IPS DF 19.7 (cell line): ENCODE measurements around the gene GALNTL6.

Experiments used
- DNase-seq: peaks from one replicate; pipeline ENCODE4 v3.0.0-alpha.2; 2013; ENCODE audit warnings: low read depth, low spot score

Gene GALNTL6

DNA sequence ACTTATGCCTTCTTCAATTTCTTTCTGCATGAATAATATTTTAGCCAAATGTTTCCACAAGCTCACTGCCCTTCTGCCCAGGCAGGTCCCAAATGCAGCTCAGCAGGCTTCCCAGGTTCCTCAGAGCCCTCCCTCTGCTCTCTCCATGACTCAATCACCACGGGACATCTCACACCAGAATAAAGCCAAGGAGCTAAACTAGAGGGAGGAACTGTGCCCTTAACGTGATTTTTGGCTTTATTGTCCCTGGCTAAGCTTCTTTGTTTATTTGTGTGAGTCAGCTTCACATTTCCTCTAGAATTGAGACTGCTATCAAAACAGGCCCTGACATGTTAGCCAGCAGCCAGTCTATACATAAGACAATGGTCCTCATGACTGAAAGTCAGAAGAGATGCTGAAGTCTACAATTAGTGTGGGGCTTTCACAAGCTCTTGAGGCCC, 1169.0 kb downstream of the GALNTL6 start:
- DNase-seq = no peak

DNA sequence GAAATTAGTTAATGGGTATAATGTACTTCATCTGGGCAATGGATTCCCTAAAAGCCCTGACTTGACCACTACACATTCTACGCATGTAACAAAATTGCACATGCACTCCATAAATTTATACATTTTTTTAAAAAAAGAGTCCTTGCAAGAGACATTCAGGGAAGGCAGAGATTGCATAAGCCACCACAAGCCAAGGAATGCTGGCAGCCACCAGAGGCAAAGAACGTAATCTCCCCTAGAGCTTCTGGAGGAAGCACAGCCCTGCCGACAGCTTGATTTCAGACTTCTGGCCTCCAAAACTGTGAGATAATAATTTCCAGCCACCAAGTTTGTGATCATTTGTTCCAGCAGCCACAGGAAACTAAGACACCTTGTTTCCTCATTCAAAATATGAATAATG, 1169.8 kb downstream of the GALNTL6 start:
- no peak for DNase-seq

DNA sequence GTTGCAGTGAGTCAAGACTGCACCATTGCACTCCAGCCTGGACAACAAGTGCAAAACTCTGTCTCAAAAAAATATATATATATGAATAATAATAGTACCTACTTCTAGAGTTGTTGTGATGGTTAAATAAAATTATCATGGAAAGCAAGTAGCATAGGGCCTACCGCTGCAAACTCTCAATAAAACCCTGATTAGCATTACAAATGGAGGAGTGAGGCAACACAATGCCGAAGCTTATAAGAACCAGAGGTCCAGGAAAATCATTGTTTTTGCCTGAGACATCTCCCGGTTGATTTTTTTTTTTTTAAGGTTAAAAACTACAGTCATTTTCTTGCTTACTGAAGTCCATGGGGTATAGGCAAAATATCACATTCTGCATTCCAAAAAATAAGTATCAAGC, 1170.4 kb downstream of the GALNTL6 start:
- DNase-seq = no peak

DNA sequence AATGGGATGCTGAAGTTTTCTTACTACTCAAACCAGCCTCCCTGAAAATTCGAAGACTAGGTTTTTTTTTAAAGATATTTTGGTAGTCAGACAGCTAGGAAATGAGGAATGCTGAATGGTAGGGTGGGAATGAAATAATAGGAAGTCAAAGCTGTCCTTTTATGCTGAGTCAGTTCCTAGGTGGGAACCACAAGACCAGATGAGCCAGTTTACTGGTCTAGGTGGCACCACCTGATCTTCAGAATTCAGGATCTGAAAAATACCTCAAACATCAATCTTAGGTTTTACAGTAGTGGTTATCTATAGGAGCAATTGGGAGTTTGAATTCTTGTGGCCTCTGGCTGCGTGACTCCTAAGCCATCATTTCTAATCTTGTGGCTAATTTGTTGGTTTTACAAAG, 1172.3 kb downstream of the GALNTL6 start:
- DNase-seq = no peak

DNA sequence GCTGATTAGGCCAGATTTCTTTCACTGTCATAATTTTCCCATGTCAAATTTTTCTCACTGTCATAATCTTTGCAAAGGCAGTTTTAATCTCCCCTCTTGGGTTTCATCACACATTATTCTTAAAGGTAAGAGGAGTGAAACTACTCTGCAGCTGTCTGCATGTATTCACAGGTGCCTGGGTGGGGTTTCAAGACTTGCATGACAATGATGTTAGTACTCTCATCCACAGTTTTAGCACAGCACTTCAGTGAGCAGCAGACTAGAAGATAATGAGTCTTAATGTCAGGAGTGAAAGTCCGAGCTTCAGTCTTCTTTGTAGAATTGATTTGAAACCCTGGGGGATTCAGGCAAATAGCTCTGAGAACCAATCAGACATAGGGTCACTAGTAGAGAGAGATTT, 1172.9 kb downstream of the GALNTL6 start:
- no peak for DNase-seq

DNA sequence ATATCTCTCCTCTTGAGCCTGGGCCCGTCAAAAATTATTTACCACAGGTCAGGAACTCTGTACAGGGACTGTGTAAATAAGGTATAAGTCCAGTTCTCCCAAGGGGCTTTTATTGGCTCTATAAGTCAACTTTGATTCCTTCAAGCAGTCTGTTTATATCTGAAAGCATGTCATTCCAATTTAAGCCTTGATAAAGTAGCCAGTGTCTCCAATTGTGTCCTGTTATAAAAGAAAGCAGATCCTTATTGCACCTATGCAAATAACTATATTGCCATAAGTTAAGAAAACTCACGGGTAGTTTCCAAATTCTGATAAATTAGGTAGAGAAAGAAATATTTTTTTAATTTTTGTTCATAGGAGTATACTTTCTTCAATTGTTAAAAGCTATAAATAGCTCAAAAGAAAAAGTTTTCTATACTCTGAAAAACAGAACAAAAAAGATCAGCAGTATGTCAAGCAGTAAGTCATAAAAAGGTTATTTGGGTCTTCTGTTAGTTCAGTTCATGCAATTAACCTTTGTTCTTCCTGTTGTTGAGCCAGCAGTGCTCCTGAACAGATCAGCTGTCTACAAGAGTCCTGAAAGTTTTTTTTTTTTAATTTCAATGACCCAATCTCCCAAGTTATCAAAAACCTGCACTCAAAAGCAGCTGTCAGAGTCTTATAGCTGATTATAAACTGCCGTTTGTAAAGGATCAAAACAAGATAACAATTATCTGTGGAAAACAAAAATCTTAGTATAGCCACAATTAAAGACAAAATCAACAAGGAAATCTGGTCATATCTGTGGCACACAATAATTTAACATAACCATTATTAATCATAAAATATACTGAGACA, 1177.0 kb downstream of the GALNTL6 start:
- no peak for DNase-seq

DNA sequence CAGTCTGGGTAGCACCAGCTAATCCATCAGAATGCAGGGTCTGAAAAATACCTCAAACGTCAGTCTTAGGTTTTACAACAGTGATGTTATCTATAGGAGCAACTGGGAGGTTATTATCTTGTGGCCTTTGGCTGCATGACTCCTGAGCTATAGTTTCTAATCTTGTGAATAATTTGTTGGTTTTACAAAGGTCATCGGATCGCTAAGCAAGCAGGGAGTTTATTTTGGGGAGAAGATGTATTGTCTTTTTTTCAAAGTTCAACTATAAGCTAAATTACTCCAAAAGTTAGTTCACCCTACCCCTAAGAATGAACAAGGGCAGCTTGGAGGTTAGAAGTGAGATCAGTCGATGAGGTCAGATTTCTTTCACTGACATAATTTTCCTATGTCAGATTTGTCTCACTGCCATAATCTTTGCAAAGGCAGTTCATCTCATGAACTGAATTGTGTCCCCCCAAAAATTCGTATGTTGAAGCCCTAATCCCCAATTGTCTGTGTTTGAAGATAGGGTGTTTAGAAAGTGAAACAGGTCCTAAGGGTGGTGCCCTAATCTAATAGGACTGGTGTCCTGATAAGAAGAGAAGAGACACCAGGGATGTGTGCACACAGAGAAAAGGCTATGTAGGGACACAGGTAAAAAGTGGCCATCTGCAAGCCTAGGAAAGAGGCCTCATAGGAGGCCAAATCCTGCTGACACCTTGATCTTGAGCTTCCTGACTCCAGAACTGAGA, 1179.6 kb downstream of the GALNTL6 start:
- DNase-seq = no peak

DNA sequence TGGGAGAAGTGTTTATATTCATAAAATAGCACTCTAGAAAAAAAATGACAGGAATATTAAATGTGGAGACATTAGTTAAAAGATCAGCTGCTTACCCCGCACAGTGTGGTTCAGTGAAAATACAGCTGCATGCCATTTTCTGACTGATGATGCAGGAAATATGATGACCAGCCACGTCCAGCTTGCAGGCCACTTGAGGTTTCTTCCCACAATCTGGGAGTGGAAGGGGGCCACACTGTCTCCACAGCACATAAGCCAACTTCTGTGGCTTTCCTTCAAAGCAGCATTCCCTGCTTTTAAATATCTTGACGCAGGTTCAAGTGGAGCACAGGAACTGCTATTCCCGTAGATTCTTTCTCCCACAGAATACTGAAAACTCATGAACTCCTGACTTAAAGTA, 1182.0 kb downstream of the GALNTL6 start:
- DNase-seq = no peak

DNA sequence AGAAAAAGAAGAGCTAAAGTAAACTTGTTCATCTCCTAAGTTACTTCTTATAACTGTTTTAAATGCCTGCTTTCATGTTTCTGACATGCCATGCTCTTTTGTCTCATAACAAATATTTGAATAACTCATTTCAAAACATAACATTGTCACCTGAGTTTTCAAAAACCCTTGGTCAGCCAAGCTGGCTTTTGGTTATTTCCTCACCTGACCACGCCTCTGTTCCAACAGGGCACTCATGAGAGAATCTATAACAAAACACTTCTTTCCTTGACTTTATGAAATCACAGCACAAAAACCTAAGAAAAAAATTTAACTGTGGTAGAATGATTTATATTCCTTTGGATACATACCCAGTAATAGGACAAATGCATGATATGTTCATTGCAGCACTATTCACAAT, 1182.5 kb downstream of the GALNTL6 start:
- DNase-seq = no peak

DNA sequence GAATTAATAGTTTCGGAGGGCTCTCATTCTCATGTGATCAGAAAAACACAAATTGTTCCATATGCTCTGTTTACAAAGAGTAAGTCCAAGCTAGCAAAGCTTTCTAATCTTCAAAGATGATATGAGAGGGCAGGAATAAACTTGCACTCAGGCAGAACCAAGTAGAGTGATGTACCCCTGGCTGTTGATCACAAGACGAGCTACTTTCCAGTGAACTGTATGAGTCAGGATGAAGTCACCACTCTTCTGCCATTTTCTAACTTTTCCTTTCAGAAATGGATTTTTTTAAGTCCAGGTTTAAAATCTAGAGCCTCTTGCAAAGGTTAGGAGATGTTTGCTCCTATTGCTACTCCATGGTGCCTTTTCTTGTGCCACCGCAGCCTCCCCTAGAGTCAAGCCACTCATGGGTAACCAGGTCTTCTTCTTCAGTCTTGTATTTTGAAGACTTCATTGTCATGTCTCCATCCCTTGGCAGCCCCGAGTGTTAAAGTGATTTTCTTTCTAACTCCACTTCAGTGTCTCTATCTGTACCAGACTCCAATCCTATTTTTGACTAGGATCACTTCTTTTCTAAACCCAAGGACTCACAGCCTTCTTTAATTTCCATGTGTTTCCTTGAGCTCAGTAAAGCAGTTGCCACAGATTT, 1183.5 kb downstream of the GALNTL6 start:
- no peak for DNase-seq

DNA sequence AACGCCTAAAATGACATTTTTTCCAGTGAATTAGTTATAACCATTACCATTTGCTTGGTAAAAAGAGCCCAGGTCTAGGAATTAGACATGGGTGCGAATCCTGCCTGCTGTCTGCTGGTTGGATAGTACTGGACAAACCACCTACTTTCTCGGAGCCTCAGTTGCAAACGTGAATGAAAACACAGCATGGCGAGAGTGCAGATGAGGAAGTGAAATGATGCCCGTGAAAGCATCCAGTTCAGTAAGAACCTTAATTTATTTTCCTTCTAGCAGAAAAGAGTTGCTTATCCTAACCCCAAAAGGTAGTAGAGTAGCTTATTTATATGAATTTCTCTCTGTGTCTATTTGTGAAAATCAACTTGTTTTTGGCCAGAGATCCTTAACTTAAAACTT, 1184.0 kb downstream of the GALNTL6 start:
- DNase-seq = no peak

DNA sequence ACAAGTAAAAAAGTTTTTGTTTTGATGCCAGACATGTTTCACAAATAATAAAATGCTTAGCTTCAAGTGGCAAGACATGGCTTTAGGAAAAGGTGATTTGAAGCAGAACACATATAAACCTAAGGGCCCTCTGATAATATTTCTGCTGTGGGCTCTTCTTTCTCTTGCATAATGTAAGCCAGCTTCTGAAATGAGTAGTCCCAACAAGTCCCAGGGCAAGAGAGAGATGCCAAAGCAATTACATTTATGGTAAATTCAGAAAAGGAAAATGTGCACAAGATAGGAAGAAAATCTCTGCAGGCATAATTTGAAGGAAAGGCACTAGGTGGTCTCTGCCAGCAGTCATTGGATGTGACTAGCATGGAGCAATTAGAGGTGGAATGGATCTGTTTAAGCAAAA, 1184.7 kb downstream of the GALNTL6 start:
- no peak for DNase-seq

DNA sequence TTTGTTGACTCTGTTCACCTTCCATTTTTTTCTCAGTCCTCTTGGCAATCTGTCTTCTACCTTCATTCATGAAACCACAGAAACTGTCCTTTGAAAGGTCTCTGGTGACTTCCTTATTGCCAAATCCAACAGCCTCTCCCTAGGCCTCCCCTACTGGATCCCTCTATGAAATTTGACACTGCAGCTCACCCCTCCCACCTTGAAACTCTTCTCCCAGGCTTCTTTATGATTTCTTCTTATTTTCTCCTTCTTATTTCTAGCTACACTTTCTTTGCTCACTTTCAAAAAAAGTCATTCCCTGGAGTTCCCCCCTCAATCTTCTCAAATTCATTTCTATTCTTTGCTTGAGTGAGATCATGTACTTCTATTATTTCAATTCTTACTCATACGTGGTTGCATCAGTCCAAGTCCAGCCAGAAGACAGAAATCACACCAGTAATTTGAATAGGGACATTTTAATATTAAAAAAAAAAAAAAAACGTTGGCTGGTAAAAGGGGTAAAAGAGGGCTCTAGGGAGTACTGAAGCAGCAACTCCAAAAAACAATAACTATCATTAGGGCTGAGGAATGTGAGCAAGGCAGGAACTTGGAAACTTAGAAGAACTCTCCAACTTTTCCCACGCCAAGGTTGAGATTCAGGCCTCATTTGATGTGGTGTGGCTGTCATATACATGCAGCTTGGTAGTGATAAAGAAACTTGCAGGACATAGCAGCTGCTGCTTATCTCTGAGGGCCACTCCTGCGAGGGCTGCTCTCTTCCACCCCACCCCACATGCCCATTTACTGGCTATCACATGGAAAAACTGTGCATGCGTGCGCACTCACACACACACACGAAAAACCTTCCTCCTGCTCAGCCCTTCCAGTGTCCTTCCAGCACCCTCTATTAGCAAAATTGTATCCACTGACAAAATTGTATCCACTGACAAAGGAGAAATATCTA, 1185.6 kb downstream of the GALNTL6 start:
- DNase-seq = no peak

DNA sequence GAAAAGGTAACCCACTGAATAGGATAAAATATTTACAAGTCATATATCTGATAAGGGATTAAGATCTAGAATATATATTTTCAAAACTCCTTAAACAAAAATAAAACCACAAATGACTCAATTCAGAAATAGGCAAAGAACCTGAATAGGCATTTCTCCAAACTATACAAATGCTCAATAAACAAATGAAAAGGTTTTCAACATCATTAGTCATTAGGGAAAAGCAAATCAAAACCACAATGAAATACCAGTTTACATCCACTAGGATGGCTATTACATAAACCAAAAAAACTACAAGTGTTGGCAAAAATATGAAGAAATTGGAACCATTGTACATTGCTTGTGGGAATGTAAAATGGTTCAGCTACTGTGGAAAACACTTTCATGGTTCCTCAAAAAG, 1188.4 kb downstream of the GALNTL6 start:
- no peak for DNase-seq

DNA sequence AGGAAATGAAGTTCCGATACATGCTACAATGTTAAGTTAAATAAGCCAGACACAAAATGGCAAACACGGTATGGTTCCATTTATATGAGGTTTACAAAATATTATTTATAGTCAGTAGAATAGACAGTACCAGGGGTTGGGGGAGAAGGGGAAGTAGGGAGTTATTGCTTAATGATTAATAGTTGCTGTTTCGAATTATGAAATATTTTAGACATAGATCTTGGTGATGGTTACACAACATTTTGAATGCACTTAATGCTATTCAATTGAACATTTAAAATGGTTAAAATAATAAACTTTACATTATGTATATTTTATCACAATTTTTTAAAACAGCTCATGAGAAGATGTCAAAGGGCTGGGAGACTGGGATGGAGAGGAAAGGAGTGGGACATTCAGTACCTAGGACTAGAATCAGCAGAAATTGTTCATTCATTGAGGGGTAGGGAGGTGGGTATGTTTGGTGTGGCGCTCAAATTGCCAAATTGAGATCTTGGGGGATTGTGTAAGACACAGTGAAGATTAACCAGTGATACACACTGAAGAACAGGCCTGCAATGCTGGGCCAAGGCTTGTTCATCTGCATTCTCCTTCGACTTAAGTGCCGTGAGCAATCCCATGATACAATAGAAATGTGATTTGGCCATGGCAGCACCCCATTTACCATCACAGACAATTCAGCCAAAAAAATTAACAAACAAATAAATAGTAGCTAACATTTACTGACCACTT, 1189.8 kb downstream of the GALNTL6 start:
- DNase-seq = no peak

DNA sequence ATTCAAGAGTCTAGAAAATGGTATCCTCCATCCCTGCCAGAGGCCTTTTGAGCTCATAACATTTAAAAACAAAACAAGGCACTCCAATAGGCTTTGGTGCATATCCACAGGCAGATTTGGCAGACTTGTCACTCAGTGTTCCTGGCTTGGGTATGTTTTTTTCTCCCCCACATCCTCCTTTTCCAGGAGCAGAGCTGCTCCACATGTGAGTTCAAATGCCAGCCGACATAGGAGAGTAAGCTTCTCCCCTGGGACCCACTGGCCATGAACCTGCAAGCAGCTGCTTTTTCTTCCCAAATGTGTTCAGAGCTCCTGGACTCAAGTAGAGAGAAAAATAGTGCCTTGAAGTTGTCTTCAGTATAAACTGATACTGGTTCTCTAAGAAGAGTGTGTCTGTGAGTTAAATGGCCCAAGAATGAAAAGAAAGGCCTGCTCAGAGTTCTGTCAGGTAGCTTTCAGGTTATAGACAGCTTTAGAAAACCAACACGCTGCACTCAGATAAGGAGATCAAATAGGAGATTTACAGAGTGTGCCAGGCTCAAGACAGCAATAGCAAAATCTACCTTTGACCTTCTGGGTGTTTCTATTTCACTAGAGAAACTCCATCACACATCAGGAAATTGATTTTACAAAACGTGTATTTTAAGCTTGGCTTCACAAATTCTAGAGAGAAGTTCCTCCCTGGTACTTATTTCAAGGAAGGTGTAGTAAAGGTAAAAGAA, 1192.9 kb downstream of the GALNTL6 start:
- DNase-seq = no peak

DNA sequence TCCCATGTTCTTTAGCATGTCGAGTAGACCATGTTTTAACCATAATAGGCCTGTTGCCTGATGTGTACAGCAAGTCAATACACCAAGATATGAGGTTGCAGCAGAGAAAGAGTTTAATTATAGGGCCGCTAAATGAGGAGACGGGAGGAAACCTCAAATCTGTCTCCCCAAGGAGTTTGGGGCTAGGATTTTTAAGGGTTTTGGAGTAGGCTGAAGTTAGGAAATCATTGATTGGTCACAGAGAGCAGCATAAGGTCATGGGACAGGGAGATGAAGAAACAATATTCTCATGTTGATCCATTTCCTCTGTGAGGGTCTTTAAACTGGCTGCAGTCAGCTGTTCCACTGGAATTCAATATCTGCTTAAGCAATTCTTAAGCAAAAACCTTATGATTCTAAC, 1195.2 kb downstream of the GALNTL6 start:
- no peak for DNase-seq

DNA sequence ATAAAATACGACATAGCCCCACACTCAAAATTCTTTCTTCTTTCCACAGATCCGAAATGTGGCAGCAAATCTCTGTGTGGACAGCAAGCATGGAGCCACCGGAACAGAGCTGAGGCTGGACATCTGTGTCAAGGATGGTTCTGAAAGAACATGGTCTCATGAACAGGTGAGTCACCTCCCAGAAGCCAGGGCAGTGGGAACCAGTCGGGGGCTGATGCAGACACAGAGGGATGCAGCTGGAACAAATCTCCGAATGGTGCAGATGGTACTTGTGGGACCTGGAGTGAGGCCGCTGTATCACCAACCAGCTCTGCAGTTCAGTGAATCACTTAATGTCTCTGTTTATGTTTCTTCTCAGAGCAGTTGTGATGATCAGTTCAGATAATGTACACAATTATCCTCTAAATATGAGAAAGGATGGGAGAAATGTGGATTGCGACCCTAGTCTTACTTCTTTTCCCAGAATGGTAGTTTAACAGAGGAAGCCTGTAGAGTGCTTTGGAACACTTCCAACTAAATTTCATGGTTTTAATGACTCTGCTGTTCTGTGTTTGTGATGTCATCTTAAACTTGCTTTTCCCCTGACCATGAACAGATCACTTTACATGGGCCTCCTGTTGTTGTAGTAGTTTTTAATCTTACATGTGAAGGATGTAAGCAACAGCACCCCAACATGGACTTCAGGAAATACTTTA, 1196.1 kb downstream of the GALNTL6 start:
- no peak for DNase-seq

DNA sequence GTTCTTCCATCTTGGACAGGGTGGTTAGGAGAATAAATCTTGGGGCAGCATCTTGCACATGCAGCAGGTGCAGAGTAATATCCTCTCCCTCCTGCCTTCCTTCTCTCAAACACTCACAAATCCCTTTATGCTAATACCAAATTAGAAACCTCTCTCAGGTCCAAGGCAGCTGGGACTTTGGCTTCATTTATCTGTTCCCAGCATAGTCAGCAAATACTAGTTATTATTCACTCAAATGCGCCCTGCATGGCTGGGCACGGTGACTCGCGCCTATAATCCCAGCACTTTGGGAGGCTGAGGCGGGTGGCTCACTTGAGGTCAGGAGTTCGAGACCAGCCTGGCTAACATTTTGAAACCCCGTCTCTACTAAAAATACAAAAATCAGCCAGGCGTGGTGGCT, 1199.4 kb downstream of the GALNTL6 start:
- no peak for DNase-seq
